Smooth muscle cell (in vitro differentiated cells): ENCODE measurements around the gene SSBP2. TPM values are rescaled to one million over a fixed set of nuclear protein-coding genes. Genes with fewer than 3 reads are reported as not detected.
A peak's percentile ranks its signal among the peaks of the same experiment; 100 is the strongest.

ENCODE experiments used
- DNase-seq: peaks from one replicate; lab custom pipeline; 2025; ENCODE audit not compliant: unreplicated experiment; lab: John Stamatoyannopoulos, UW
- H2AFZ ChIP-seq: fragments of 200-600 bp; sonication (generic); 2 replicates; pipeline ENCODE4 v1.6.0; 2016; ENCODE audit warnings: antibody characterized with exemption, low read depth, mild to moderate bottlenecking
- H3F3A ChIP-seq: fragments of 200-600 bp; sonication (generic); 2 replicates; pipeline ENCODE4 v1.6.0; 2017; ENCODE audit warnings: antibody characterized with exemption, low read depth
- H3K27ac ChIP-seq: fragments of 200-600 bp; sonication (generic); 2 replicates; pipeline ENCODE4 v1.5.1; 2016; ENCODE audit warnings: low read depth, mild to moderate bottlenecking
- H3K27me3 ChIP-seq: fragments of 200-600 bp; sonication (generic); 2 replicates; pipeline ENCODE4 v1.6.1; 2016; ENCODE audit warnings: low read depth, mild to moderate bottlenecking
- H3K36me3 ChIP-seq: fragments of 200-600 bp; sonication (generic); 2 replicates; pipeline ENCODE4 v1.5.1; 2016; ENCODE audit warnings: low read depth
- H3K4me1 ChIP-seq: fragments of 200-600 bp; sonication (generic); 2 replicates; pipeline ENCODE4 v1.5.1; 2016; ENCODE audit warnings: low read depth
- H3K4me2 ChIP-seq: fragments of 200-600 bp; sonication (generic); 2 replicates; pipeline ENCODE4 v1.6.0; 2016; ENCODE audit warnings: mild to moderate bottlenecking
- H3K4me3 ChIP-seq: fragments of 200-600 bp; sonication (generic); 2 replicates; pipeline ENCODE4 v1.5.1; 2016; ENCODE audit warnings: mild to moderate bottlenecking
- H3K79me2 ChIP-seq: fragments of 200-600 bp; sonication (generic); 2 replicates; pipeline ENCODE4 v1.6.0; 2016; ENCODE audit warnings: low read depth, mild to moderate bottlenecking
- H3K9ac ChIP-seq: fragments of 200-600 bp; sonication (generic); 2 replicates; pipeline ENCODE4 v1.6.0; 2016; ENCODE audit warnings: low read depth
- H3K9me3 ChIP-seq: fragments of 200-600 bp; sonication (generic); replicated peaks from 2 replicates; pipeline ENCODE4 v1.5.1; 2016; ENCODE audit warnings: low read depth
- H4K20me1 ChIP-seq: fragments of 200-600 bp; sonication (generic); 2 replicates; pipeline ENCODE4 v1.6.0; 2016; ENCODE audit warnings: low read depth
- WGBS: methylation state at CpG from one replicate; pipeline ENCODE4 v1.1.7; 2016; ENCODE audit warnings: low lambda C conversion rate; 5-methylcytosine and 5-hydroxymethylcytosine counted together
- polyA plus RNA-seq: library from polyadenylated mRNA; unstranded; fragments of >200 nt; fragmentation: Nextera tagmentation; extraction: Ambion mirVana; gene quantifications from 2 replicates; pipeline ENCODE4 v1.2.1, GENCODE V29; 2016
- total RNA-seq: library from RNA; depleted of rRNA; stranded (reverse); fragments of >200 nt; gene quantifications from 2 replicates; pipeline ENCODE4 v1.2.3, GENCODE V29; 2014
- TF ChIP-seq, protein P1 (sequence below): fragments of 200-600 bp; sonication (generic); IDR thresholded peaks from 2 replicates; pipeline ENCODE4 v1.5.1; 2017; ENCODE audit warnings: borderline replicate concordance, mild to moderate bottlenecking, antibody characterized with exemption; ENCODE audit not compliant: insufficient read depth, poor library complexity, severe bottlenecking

The SSBP2 gene
- total and polyA plus RNA-seq, 2 experiments from 2014 or later: 44.0 to 48.0 TPM

DNA sequence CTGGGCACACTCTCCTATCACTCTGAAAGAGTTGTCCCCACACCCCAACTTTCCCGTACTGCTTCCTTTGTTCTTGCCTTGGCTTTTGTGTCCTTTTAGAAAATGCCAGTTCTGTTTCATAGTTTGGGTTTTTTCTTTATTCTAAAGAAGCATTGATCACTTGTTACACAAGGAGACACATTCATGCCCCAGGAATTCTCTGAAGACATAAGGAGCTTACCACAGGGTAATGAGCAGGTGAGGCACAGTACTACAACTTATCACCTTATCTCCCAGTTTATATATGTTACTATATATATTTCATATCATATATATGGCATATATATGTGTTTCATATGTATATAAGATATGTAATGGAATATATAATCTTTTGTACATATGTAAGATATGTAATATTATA, 6.5 kb upstream of the SSBP2 start:
- H3K36me3 ChIP-seq: no peaks in the 10 kb centered on the region
- H4K20me1 ChIP-seq: no peaks in the 10 kb centered on the region
- no peak overlapping the region for H2AFZ ChIP-seq
- 76% methylated on average over 1 of the region's 1 CpG for WGBS
- no peak overlapping the region for H3K4me2 ChIP-seq
- H3K27ac ChIP-seq: no peak overlapping the region
- H3K9ac ChIP-seq: no peak overlapping the region
- H3F3A ChIP-seq: peaks cover 4% of the 10 kb centered on the region
- no peak for DNase-seq
- H3K4me3 ChIP-seq: no peak overlapping the region
- H3K4me1 ChIP-seq: peaks cover 37% of the 10 kb centered on the region
- no peaks in the 10 kb centered on the region for H3K27me3 ChIP-seq
- TF ChIP-seq, protein P1, sequence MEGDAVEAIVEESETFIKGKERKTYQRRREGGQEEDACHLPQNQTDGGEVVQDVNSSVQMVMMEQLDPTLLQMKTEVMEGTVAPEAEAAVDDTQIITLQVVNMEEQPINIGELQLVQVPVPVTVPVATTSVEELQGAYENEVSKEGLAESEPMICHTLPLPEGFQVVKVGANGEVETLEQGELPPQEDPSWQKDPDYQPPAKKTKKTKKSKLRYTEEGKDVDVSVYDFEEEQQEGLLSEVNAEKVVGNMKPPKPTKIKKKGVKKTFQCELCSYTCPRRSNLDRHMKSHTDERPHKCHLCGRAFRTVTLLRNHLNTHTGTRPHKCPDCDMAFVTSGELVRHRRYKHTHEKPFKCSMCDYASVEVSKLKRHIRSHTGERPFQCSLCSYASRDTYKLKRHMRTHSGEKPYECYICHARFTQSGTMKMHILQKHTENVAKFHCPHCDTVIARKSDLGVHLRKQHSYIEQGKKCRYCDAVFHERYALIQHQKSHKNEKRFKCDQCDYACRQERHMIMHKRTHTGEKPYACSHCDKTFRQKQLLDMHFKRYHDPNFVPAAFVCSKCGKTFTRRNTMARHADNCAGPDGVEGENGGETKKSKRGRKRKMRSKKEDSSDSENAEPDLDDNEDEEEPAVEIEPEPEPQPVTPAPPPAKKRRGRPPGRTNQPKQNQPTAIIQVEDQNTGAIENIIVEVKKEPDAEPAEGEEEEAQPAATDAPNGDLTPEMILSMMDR: no peak
- H3K79me2 ChIP-seq: no peaks in the 10 kb centered on the region
- H3K9me3 ChIP-seq: no peaks in the 10 kb centered on the region

DNA sequence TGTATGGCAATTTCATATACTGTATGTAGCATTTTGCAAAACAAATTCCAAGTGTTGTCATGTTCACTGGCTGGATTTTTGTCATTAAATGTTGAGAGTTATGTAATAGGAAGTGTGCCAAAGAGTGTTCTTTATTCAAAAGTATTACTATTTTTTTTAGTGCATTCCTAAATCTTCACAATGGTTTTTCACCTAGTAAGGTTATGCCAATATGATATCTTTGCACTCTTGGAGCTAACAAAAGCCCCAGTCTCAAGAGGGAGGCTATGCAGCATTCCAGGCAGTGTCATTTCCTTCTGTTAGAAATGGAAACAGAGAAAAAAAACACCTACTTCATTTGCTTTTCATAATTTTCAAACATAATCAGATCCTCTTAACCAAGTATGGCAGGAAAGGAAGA, 5.1 kb upstream of the SSBP2 start:
- peaks cover 44% of the 10 kb centered on the region for H3K4me1 ChIP-seq
- H3K9ac ChIP-seq: no peak overlapping the region
- peaks cover 4% of the 10 kb centered on the region for H3F3A ChIP-seq
- peak overlapping the region; percentile 76 for H3K27ac ChIP-seq
- H3K9me3 ChIP-seq: no peaks in the 10 kb centered on the region
- H3K4me3 ChIP-seq: no peak overlapping the region
- no peak overlapping the region for H2AFZ ChIP-seq
- no peaks in the 10 kb centered on the region for H3K79me2 ChIP-seq
- TF ChIP-seq, protein P1: no peak
- no peaks in the 10 kb centered on the region for H4K20me1 ChIP-seq
- DNase-seq: no peak
- peak overlapping the region; percentile 73 for H3K4me2 ChIP-seq
- no peaks in the 10 kb centered on the region for H3K36me3 ChIP-seq
- no peaks in the 10 kb centered on the region for H3K27me3 ChIP-seq

DNA sequence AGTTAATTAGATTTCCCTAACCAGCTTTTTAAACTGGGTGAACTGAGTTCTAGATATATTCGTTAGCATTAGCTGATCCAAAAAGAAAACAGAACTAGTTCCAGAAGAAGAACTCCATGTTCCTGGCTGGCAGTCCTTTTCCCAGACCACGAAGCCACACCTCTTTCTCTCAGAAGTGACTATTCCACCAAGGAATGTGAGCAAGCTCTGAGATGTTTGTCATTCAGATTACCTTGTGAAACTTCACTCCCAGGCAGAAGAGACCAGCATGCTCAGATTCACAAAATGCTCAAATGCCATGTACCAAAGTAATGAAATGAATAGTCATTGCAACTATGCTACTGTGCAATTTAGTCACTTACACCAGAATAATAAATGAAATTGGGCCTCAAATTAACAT, 4.4 kb upstream of the SSBP2 start:
- no peak overlapping the region for H3K4me3 ChIP-seq
- H3K9ac ChIP-seq: no peak overlapping the region
- peak overlapping the region; percentile 76 for H3K27ac ChIP-seq
- DNase-seq: no peak
- no peaks in the 10 kb centered on the region for H3K79me2 ChIP-seq
- no peaks in the 10 kb centered on the region for H3K27me3 ChIP-seq
- 3% methylated on average over 2 of the region's 2 CpGs for WGBS
- H2AFZ ChIP-seq: peak overlapping the region; percentile 70
- no peaks in the 10 kb centered on the region for H3K9me3 ChIP-seq
- TF ChIP-seq, protein P1: no peak
- H3F3A ChIP-seq: peaks cover 4% of the 10 kb centered on the region
- peak overlapping the region; percentile 73 for H3K4me2 ChIP-seq
- H4K20me1 ChIP-seq: no peaks in the 10 kb centered on the region
- H3K36me3 ChIP-seq: no peaks in the 10 kb centered on the region
- peaks cover 44% of the 10 kb centered on the region for H3K4me1 ChIP-seq

GRCh38 chr5:81754621-81755020, 3.7 kb upstream of the SSBP2 start:
- H4K20me1 ChIP-seq: no peaks in the 10 kb centered on the region
- no peak overlapping the region for H3K4me3 ChIP-seq
- WGBS: 71% methylated on average over 2 of the region's 2 CpGs
- H3K4me1 ChIP-seq: peaks cover 44% of the 10 kb centered on the region
- peaks cover under 1% of the 10 kb centered on the region for H3K79me2 ChIP-seq
- H3K9ac ChIP-seq: no peak overlapping the region
- H3K27me3 ChIP-seq: no peaks in the 10 kb centered on the region
- no peaks in the 10 kb centered on the region for H3K9me3 ChIP-seq
- H3F3A ChIP-seq: peaks cover 4% of the 10 kb centered on the region
- H3K4me2 ChIP-seq: peak overlapping the region; percentile 73
- no peak for DNase-seq
- H3K36me3 ChIP-seq: no peaks in the 10 kb centered on the region
- H2AFZ ChIP-seq: peak overlapping the region; percentile 24
- TF ChIP-seq, protein P1: no peak
- peak overlapping the region; percentile 76 for H3K27ac ChIP-seq
